Esophagus muscularis mucosa (tissue), 4 donors: Measurements from ENCODE around the gene SDCBP2. TPM values are rescaled to one million over a fixed set of nuclear protein-coding genes. Genes with fewer than 3 reads are reported as not detected.

Experiments used
- DNase-seq: peaks from one replicate; pipeline ENCODE4 v3.0.0-alpha.2; 2017; ENCODE audit errors: extremely low spot score
- H3K27ac ChIP-seq, 4 donors: fragments of 200-600 bp; sonication (generic); replicated peaks in 1 of 4; 1 replicate in 3 of 4; 2 replicates in 1 of 4; pipeline ENCODE4 v1.5.1; 2016 to 2019; ENCODE audit warnings: mild to moderate bottlenecking in 1 of 4
- H3K27me3 ChIP-seq, 4 donors: fragments of 200-600 bp; sonication (generic); one replicate each; pipeline versions ENCODE4 v1.5.1 to v1.6.0; 2016 to 2019
- H3K36me3 ChIP-seq, 4 donors: fragments of 200-600 bp; sonication (generic); one replicate each; pipeline ENCODE4 v1.5.1; 2016 to 2019
- H3K4me1 ChIP-seq, 4 donors: fragments of 200-600 bp; sonication (generic); one replicate each; pipeline ENCODE4 v1.5.1; 2016 to 2019
- H3K4me3 ChIP-seq, 4 donors: fragments of 200-600 bp; sonication (generic); 1 replicate in 2 of 4; 2 replicates in 2 of 4; pipeline ENCODE4 v1.5.1; 2016 to 2019; ENCODE audit warnings: mild to moderate bottlenecking in 4 of 4, moderate library complexity in 1 of 4
- H3K9me3 ChIP-seq, 4 donors: fragments of 200-600 bp; sonication (generic); 1 replicate in 3 of 4; 2 replicates in 1 of 4; pipeline ENCODE4 v1.5.1; 2016 to 2019
- EP300 ChIP-seq: sonication (generic); formaldehyde crosslinking; IDR thresholded peaks from one replicate; pipeline ENCODE4 v1.6.1; 2017; ENCODE audit warnings: antibody characterized with exemption
- POLR2A ChIP-seq: fragments of 450-650 bp; IDR thresholded peaks from one replicate; pipeline ENCODE4 v1.6.1; 2017; ENCODE audit warnings: antibody characterized with exemption, moderate library complexity, mild to moderate bottlenecking, low read depth
- POLR2AphosphoS5 ChIP-seq, 2 donors: sonication (generic); formaldehyde crosslinking; IDR thresholded peaks; one replicate each; pipeline ENCODE4 v1.6.1; 2017; ENCODE audit warnings: antibody characterized with exemption in 2 of 2
- WGBS: methylation state at CpG from one replicate; pipeline ENCODE4 v1.1.5; 2018; 5-methylcytosine and 5-hydroxymethylcytosine counted together
- intact Hi-C: fragments of 100-400 bp; cut with DNase I; formaldehyde crosslinking; loops from one replicate; pipeline ENCODE4 v1.15.1; 2023
- total RNA-seq, 4 donors: library from RNA; depleted of rRNA; stranded (reverse); fragments of >200 nt; gene quantifications; one replicate each; pipeline versions ENCODE4 v1.1.0 to v1.2.1, GENCODE V29; 2016
- TF ChIP-seq, protein P1 (sequence below), 3 experiments: fragments of 200-600 bp in 2 of 3; fragments of 450-650 bp in 1 of 3; sonication (generic) in 2 of 3; IDR thresholded peaks; one replicate each; pipeline ENCODE4 v1.5.1; 2017 to 2019; ENCODE audit warnings: antibody characterized with exemption in 3 of 3, mild to moderate bottlenecking in 2 of 3, moderate library complexity in 1 of 3

The SDCBP2 gene
- total RNA-seq, 4 donors from 2014 or later: 2.1 to 6.2 (median 4.1) TPM

DNA sequence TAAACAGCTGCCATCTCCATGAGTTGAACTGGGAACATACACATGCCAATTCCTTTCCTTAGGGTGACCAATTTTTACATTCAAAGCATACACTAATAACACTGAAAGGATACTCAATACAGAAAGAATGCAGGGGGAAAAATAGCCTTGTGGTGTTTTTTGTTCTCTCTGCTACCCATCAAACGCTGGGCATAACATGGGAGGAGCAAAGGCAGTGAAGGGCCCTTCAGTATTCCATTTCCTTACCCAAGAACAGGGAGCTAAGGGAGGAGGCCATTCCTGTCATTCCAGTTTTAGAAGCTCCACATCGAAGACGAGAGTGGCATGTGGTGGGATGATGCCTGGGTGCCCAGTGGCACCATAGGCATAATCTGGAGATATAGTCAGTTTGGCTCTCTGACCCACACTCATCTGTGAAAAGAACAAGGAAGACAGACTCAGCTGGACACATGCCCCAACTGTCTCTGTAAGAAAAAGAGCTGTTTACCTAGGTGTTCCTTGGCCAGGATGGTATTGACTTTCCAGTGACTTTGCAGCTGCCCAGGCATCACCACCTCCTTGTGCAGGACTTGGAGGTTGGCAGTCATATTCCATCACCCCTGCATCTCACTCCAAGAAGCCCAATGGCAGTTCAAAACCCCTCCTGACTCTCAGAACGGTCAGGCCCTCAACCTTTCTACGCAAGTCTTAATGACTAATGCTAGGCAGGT, 43.0 kb upstream of the SDCBP2 start:
- H3K4me3 ChIP-seq: no peak overlapping the region
- H3K36me3 ChIP-seq: peaks cover 5 to 56% (median 39%) of the 10 kb centered on the region in 4 donors
- intact Hi-C loops: loop anchor here (5.0 kb wide), 1 partner anchor 35 kb away; no protein-coding TSS in a partner anchor
- no peak for TF ChIP-seq EP300
- TF ChIP-seq POLR2AphosphoS5 (IDR thresholded peaks at IDR 0.05): no peak
- no peak for TF ChIP-seq POLR2A
- TF ChIP-seq, protein P1, sequence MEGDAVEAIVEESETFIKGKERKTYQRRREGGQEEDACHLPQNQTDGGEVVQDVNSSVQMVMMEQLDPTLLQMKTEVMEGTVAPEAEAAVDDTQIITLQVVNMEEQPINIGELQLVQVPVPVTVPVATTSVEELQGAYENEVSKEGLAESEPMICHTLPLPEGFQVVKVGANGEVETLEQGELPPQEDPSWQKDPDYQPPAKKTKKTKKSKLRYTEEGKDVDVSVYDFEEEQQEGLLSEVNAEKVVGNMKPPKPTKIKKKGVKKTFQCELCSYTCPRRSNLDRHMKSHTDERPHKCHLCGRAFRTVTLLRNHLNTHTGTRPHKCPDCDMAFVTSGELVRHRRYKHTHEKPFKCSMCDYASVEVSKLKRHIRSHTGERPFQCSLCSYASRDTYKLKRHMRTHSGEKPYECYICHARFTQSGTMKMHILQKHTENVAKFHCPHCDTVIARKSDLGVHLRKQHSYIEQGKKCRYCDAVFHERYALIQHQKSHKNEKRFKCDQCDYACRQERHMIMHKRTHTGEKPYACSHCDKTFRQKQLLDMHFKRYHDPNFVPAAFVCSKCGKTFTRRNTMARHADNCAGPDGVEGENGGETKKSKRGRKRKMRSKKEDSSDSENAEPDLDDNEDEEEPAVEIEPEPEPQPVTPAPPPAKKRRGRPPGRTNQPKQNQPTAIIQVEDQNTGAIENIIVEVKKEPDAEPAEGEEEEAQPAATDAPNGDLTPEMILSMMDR (IDR thresholded peaks at IDR 0.05): no peak
- 95% methylated on average over 5 of the region's 5 CpGs for WGBS
- DNase-seq: peak; percentile 47
- H3K27me3 ChIP-seq: no peaks in the 10 kb centered on the region
- H3K4me1 ChIP-seq: peaks cover 59 to 77% (median 71%) of the 10 kb centered on the region in 4 donors
- H3K27ac ChIP-seq: peak overlapping the region; percentile 41 to 63 (median 60)
- no peaks in the 10 kb centered on the region for H3K9me3 ChIP-seq

DNA sequence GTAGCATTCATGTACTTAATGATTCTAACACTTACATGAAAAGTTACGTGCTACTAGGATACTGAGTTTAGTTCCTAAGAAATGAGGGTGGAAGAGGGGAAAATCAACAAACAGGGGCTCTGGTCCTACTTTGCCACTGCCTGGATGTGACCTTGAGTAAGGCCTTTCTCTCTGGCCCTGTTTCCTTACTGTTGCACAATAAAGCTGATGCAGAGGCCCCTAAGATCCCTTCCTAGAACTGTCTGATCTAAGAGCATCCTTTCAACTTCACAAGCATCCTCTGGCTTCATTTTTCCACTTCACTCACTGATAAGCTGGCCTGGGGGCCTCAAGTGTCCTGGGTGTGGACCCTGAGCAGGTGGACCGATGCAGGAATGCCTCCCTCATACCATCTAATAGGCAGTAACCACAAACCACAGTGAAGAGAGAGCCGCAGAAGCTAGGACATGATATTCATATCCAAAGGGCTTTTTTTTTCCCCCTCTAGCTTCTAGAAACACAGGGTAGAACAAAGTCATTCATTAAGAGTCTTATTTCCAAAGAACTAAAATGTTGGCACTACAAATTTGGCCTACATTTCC, 42.4 kb upstream of the SDCBP2 start:
- peaks cover 52 to 70% (median 64%) of the 10 kb centered on the region in 4 donors for H3K4me1 ChIP-seq
- H3K9me3 ChIP-seq: no peaks in the 10 kb centered on the region
- peak overlapping the region; percentile 41 to 63 (median 60) for H3K27ac ChIP-seq
- TF ChIP-seq POLR2AphosphoS5 (IDR thresholded peaks at IDR 0.05) (no peak), POLR2A (no peak), EP300 (no peak)
- TF ChIP-seq, protein P1 (IDR thresholded peaks at IDR 0.05): no peak
- no peak for DNase-seq
- WGBS: 72% methylated on average over 3 of the region's 3 CpGs
- no peaks in the 10 kb centered on the region for H3K27me3 ChIP-seq
- intact Hi-C loops: loop anchor here (5.0 kb wide), 1 partner anchor 34 kb away; no protein-coding TSS in a partner anchor
- H3K36me3 ChIP-seq: peaks cover 5 to 58% (median 40%) of the 10 kb centered on the region in 4 donors
- H3K4me3 ChIP-seq: no peak overlapping the region

DNA sequence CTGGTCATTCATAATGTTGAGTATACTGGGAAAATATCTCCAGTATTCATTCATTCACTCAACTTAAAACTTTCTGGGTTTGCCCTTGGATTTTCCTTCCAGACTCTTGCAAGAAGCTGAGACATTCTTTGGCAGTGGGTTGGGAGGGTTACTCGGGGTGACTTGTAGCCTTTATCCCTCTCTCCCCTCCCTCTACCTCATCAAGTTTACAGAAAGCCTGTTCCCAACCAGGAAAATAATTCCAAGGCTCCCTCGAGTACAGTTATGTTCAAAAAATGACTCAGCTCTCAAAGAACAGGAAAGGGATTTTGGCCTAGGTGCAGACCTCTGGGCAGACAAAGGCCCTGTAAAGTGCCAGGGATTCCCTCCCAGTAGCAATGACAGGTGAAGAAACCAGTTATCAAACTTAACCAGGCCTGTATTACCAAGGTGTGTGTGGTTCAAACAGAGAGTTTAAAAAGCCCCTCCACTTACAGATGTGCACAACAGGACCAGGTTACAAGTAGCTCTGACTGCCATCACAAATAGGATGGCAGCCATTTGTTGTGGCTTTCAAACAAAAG, 41.7 kb upstream of the SDCBP2 start:
- H3K4me1 ChIP-seq: peaks cover 46 to 63% (median 58%) of the 10 kb centered on the region in 4 donors
- peak overlapping the region; percentile 41 to 63 (median 60) for H3K27ac ChIP-seq
- intact Hi-C loops: loop anchor here (5.0 kb wide), 1 partner anchor 33 kb away; no protein-coding TSS in a partner anchor
- H3K4me3 ChIP-seq: no peak overlapping the region
- H3K27me3 ChIP-seq: no peaks in the 10 kb centered on the region
- WGBS: 17% methylated on average over 2 of the region's 2 CpGs
- H3K9me3 ChIP-seq: no peaks in the 10 kb centered on the region
- no peak for TF ChIP-seq EP300
- peak in 1 of 2 donors; percentile 8 for TF ChIP-seq POLR2AphosphoS5 (IDR thresholded peaks at IDR 0.05)
- peaks cover 5 to 62% (median 40%) of the 10 kb centered on the region in 4 donors for H3K36me3 ChIP-seq
- peak; percentile 91 for DNase-seq

DNA sequence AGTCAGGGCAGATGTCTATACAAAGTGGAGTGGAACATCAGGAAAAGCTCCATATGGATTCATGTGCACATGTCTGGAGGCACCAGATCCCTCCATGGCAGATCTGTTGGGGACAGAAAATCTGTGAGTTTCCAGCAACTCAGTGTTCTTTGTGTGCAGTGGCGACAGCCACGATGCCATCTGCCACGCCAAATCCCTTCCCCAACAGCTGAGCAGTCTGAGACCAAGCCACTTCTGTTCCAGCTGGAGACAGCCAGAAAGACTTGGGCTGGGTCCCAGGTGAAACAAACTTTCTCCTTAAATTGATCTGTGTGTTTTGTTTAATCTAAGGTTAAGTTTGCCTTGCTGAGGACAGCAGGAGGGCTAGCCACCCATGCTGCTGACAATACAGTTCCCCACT, 41.0 kb upstream of the SDCBP2 start:
- no peaks in the 10 kb centered on the region for H3K9me3 ChIP-seq
- H3K27me3 ChIP-seq: no peaks in the 10 kb centered on the region
- peaks cover 5 to 63% (median 40%) of the 10 kb centered on the region in 4 donors for H3K36me3 ChIP-seq
- intact Hi-C loops: loop anchor here (5.0 kb wide), 1 partner anchor 33 kb away; no protein-coding TSS in a partner anchor
- H3K4me3 ChIP-seq: no peak overlapping the region
- DNase-seq: peak; percentile 45
- peaks cover 39 to 57% (median 51%) of the 10 kb centered on the region in 4 donors for H3K4me1 ChIP-seq
- WGBS: 76% methylated on average over 3 of the region's 3 CpGs
- H3K27ac ChIP-seq: peak overlapping the region; percentile 32 to 60 (median 50)
- TF ChIP-seq POLR2AphosphoS5 (IDR thresholded peaks at IDR 0.05) (no peak), EP300 (no peak), POLR2A (no peak)
- TF ChIP-seq, protein P1 (IDR thresholded peaks at IDR 0.05): no peak
